Thyroid gland (tissue), 4 donors: ENCODE results near the gene DROSHA.

Source experiments
- CTCF ChIP-seq, 6 experiments: fragments of 200-600 bp in 3 of 6; fragments of 450-650 bp in 3 of 6; sonication (generic) in 3 of 6; IDR thresholded peaks; one replicate each; pipeline ENCODE4 v1.5.1; 2016 to 2019; ENCODE audit warnings: antibody characterized with exemption in 6 of 6, mild to moderate bottlenecking in 2 of 6, inconsistent platforms in 1 of 6, moderate library complexity in 1 of 6
- POLR2A ChIP-seq, 2 donors: fragments of 450-650 bp; IDR thresholded peaks; one replicate each; pipeline ENCODE4 v1.6.1; 2017; ENCODE audit warnings: antibody characterized with exemption in 2 of 2, mild to moderate bottlenecking in 2 of 2, moderate library complexity in 1 of 2

GRCh38 chr5:31502506-31502905, 29.4 kb downstream of the DROSHA start:
- TF ChIP-seq CTCF (IDR thresholded peaks at IDR 0.05) (no peak), POLR2A (IDR thresholded peaks at IDR 0.05) (no peak)
